CD4-positive, alpha-beta T cell (primary cell): Measurements from ENCODE around the gene XPNPEP2. TPM values are rescaled to one million over a fixed set of nuclear protein-coding genes. Genes with fewer than 3 reads are reported as not detected.

Experiments used
- ATAC-seq: fragments of 200-7000 bp; cut with Tn5 transposase; one replicate; pipeline ENCODE4 v1.10.0; 2022; ENCODE audit warnings: mild to moderate bottlenecking; ENCODE audit not compliant: poor library complexity
- CTCF ChIA-PET: fragments of 350-600 bp; sonication (Branson Sonifier 250); formaldehyde crosslinking; loops from one replicate; lab custom pipeline; 2021; ENCODE audit warnings: antibody characterized with exemption, inconsistent platforms; lab: Charles Lee
- POLR2A ChIA-PET: fragments of 350-600 bp; sonication (Branson Sonifier 250); formaldehyde crosslinking; loops from one replicate; lab custom pipeline; 2021; ENCODE audit warnings: antibody characterized with exemption, inconsistent platforms; lab: Charles Lee
- DNase-seq, 14 experiments: peaks; one replicate each; pipeline ENCODE4 v3.0.0-alpha.2; 2013 to 2020; ENCODE audit warnings: mixed read lengths in 2 of 14
- H3K27ac ChIP-seq, 2 donors: one replicate each; pipeline versions ENCODE4 v1.5.1 to v1.7.0; 2013; ENCODE audit warnings: low read length in 2 of 2, low read depth in 1 of 2, mild to moderate bottlenecking in 1 of 2
- H3K27me3 ChIP-seq, 2 experiments: 1 replicate in 1 of 2; 2 replicates in 1 of 2; pipeline versions ENCODE4 v1.6.1 to v1.7.0; 2013; ENCODE audit warnings: low read length in 2 of 2, control low read depth in 1 of 2, mild to moderate bottlenecking in 1 of 2, moderate library complexity in 1 of 2; ENCODE audit not compliant: insufficient read depth in 2 of 2, control insufficient read depth in 1 of 2
- H3K36me3 ChIP-seq: one replicate; pipeline ENCODE4 v1.6.1; 2013; ENCODE audit warnings: low read length, control low read depth; ENCODE audit not compliant: insufficient read depth
- H3K4me1 ChIP-seq: one replicate; pipeline ENCODE4 v1.6.1; 2013; ENCODE audit warnings: low read length, control low read depth; ENCODE audit not compliant: insufficient read depth
- H3K4me3 ChIP-seq: one replicate; pipeline ENCODE4 v1.5.1; 2013; ENCODE audit warnings: mild to moderate bottlenecking, low read length, moderate library complexity
- H3K9me3 ChIP-seq, 2 experiments: 1 replicate in 1 of 2; 2 replicates in 1 of 2; pipeline versions ENCODE4 v1.6.1 to v1.7.0; 2013; ENCODE audit warnings: low read length in 2 of 2, mild to moderate bottlenecking in 2 of 2, control low read depth in 1 of 2, moderate library complexity in 1 of 2; ENCODE audit not compliant: control insufficient read depth in 1 of 2, insufficient read depth in 1 of 2
- H3K27ac Mint-ChIP-seq: one replicate; pipeline ENCODE4 v1.8.0; 2020; ENCODE audit warnings: mixed read lengths
- H3K27me3 Mint-ChIP-seq: one replicate; pipeline ENCODE4 v1.8.0; 2021; ENCODE audit warnings: mixed read lengths
- H3K36me3 Mint-ChIP-seq: one replicate; pipeline ENCODE4 v1.8.0; 2021; ENCODE audit warnings: low read depth, mixed read lengths
- H3K4me1 Mint-ChIP-seq: one replicate; pipeline ENCODE4 v1.8.0; 2021; ENCODE audit warnings: low read depth, mixed read lengths
- H3K4me3 Mint-ChIP-seq: one replicate; pipeline ENCODE4 v1.8.0; 2020; ENCODE audit warnings: mild to moderate bottlenecking, mixed read lengths
- H3K9me3 Mint-ChIP-seq: one replicate; pipeline ENCODE4 v1.8.0; 2020; ENCODE audit warnings: mixed read lengths
- CTCF ChIP-seq: fragments of 200-600 bp; IDR thresholded peaks from one replicate; pipeline ENCODE4 v1.8.0; 2022; ENCODE audit warnings: antibody characterized with exemption, mild to moderate bottlenecking
- intact Hi-C, 2 experiments: fragments of 100-400 bp; cut with DNase I in 1 of 2; cut with micrococcal nuclease in 1 of 2; formaldehyde crosslinking; loops; one replicate each; pipeline versions ENCODE4 v1.15.1 to v1.9.0; 2023 to 2025; cut with DNase I, micrococcal nuclease
- total RNA-seq, 174 experiments: library from RNA in 2 of 174; stranded (reverse) in 2 of 174; gene quantifications; one replicate each; pipeline ENCODE4 v1.2.3 and lab custom pipeline; 2021 to 2026

The XPNPEP2 gene
- total RNA-seq, 2 experiments from 2014 or later: 0.16 to 0.17 TPM

GRCh38 chrX:129798456-129798855, 59.7 kb downstream of the XPNPEP2 start:
- Mint-ChIP-seq H3K27me3 (no peaks in the 10 kb centered on the region), H3K36me3 (peaks cover 40% of the 10 kb centered on the region), H3K4me3 (no peak overlapping the region), H3K9me3 (no peaks in the 10 kb centered on the region), H3K27ac (peak overlapping the region; percentile 71), H3K4me1 (peaks cover 14% of the 10 kb centered on the region)
- Histone ChIP-seq H3K4me1 (peaks cover 3% of the 10 kb centered on the region), H3K27ac (peak overlapping the region in 1 of 2 donors; percentile 10), H3K36me3 (peaks cover 40% of the 10 kb centered on the region), H3K27me3 (no peaks in the 10 kb centered on the region), H3K9me3 (no peaks in the 10 kb centered on the region), H3K4me3 (no peak overlapping the region)
- ChIA-PET POLR2A (interaction anchor here (1.0 to 2.5 kb wide), 5 partner anchors 11 to 161 kb away, joined by 3 to 19 read pairs (median 4); no protein-coding TSS in a partner anchor), CTCF (interaction anchor here (1.5 kb wide), 1 partner anchor 39 kb away, joined by 4 read pairs; no protein-coding TSS in a partner anchor)
- intact Hi-C loops: no loop called here
- DNase-seq: no peak
- no peak for TF ChIP-seq CTCF
- no peak for ATAC-seq

GRCh38 chrX:129798888-129799287, 60.1 kb downstream of the XPNPEP2 start:
- peaks cover 41% of the 10 kb centered on the region for H3K36me3 Mint-ChIP-seq
- CTCF ChIA-PET: interaction anchor here (1.5 kb wide), 1 partner anchor 39 kb away, joined by 4 read pairs; no protein-coding TSS in a partner anchor
- no peak for TF ChIP-seq CTCF

GRCh38 chrX:129800186-129800585, 61.4 kb downstream of the XPNPEP2 start:
- POLR2A ChIA-PET: interaction anchor here (0.9 to 1.3 kb wide), 2 partner anchors 15 to 24 kb away, joined by 3 read pairs; no protein-coding TSS in a partner anchor

More at GRCh38 chrX:129798888-129799287, 60.1 kb downstream of the XPNPEP2 start:
- Mint-ChIP-seq H3K9me3 (no peaks in the 10 kb centered on the region), H3K4me3 (no peak overlapping the region), H3K4me1 (peaks cover 14% of the 10 kb centered on the region), H3K27ac (peak overlapping the region; percentile 71), H3K27me3 (no peaks in the 10 kb centered on the region)
- DNase-seq (peak in 1 of 14 experiments; percentile 36), ATAC-seq (no peak)
- Histone ChIP-seq H3K27ac (peak overlapping the region in 1 of 2 donors; percentile 10), H3K36me3 (peaks cover 36% of the 10 kb centered on the region), H3K4me3 (no peak overlapping the region), H3K4me1 (peaks cover 3% of the 10 kb centered on the region), H3K27me3 (no peaks in the 10 kb centered on the region), H3K9me3 (no peaks in the 10 kb centered on the region)
- POLR2A ChIA-PET: interaction anchor here (1.0 to 2.5 kb wide), 5 partner anchors 12 to 161 kb away, joined by 3 to 19 read pairs (median 4); no protein-coding TSS in a partner anchor
- intact Hi-C loops: no loop called here

More at GRCh38 chrX:129800186-129800585, 61.4 kb downstream of the XPNPEP2 start:
- Mint-ChIP-seq H3K27ac (peak overlapping the region; percentile 59), H3K4me1 (peaks cover 14% of the 10 kb centered on the region), H3K9me3 (no peaks in the 10 kb centered on the region), H3K27me3 (no peaks in the 10 kb centered on the region), H3K4me3 (no peak overlapping the region), H3K36me3 (peaks cover 36% of the 10 kb centered on the region)
- Histone ChIP-seq H3K36me3 (peaks cover 23% of the 10 kb centered on the region), H3K4me3 (no peak overlapping the region), H3K27me3 (no peaks in the 10 kb centered on the region), H3K4me1 (peaks cover 3% of the 10 kb centered on the region), H3K9me3 (no peaks in the 10 kb centered on the region), H3K27ac (no peak overlapping the region)
- no peak for ATAC-seq
- TF ChIP-seq CTCF: no peak
- CTCF ChIA-PET: no interaction called here
- DNase-seq: no peak
- intact Hi-C loops: no loop called here
